RPMI7951 (cell line): Measurements from ENCODE around the gene ERAL1. TPM values are rescaled to one million over a fixed set of nuclear protein-coding genes. Genes with fewer than 3 reads are reported as not detected.
A peak's percentile ranks its signal among the peaks of the same experiment; 100 is the strongest.
"Not testable (repeated sequence)": the region's sequence is repeated elsewhere in the genome, so short reads cannot be mapped to it uniquely, and the experiment has no call there.

ENCODE experiments used
- DNase-seq: peaks from one replicate; pipeline ENCODE4 v3.0.0-alpha.2; 2012; ENCODE audit warnings: low read depth
- total RNA-seq: library from RNA; depleted of rRNA; stranded (reverse); fragments of >200 nt; shearing (Covaris generic); gene quantifications from 2 replicates; pipeline ENCODE4 v1.2.3, GENCODE V29; 2014; rRNA removed

The ERAL1 gene
- total RNA-seq, 1 experiment from 2014 or later = 29.8 TPM

DNA sequence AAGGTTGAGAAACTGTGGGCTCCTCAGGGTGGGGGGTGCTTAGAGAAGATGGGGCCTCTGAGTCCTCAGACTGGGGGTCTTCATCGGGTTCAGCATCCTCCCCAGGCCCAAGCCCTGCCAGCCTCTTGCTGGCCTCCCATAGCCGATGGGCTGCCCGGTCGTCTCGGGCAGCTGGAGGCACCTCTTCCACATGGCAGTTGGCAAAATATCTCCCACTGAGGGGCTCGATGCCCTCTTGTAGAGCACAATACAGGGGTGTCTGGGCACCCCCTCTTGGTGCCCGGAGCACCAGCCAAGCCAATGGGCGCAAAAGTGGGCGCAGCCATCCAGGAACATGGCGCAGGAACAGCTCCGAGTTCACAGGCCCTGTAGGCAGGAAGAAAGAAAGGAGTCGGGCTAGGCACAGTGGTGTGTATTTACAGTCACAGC lies 43.7 kb downstream of the ERAL1 start:
- DNase-seq = no peak

DNA sequence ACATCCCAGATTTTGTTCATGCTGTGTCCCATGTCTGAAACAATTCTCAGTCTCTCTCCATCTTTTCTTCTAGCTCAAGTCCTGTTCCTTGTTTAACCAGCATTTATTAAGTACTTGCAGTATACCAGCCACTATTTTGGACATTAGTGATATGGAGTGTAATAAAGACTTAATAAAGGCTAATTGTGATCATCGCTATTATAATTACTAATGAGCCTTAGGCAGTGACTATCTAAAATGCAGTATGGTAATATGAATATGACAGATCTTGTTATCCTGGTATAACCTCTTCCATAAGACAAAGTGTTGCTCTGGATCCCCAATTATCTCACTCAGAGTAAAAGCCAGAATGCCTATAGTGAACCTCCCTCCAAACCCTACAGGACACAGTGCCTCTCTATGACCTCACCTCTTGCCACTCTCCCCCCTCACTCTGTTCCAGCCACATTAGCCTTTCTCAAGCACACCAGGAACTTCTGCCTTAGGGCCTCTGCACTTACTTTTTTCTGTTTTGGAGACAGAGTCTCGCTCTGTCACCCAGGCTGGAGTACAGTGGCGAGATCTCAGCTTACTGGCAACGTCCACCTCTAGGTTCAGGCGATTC lies 44.5 kb downstream of the ERAL1 start:
- DNase-seq = no peak

DNA sequence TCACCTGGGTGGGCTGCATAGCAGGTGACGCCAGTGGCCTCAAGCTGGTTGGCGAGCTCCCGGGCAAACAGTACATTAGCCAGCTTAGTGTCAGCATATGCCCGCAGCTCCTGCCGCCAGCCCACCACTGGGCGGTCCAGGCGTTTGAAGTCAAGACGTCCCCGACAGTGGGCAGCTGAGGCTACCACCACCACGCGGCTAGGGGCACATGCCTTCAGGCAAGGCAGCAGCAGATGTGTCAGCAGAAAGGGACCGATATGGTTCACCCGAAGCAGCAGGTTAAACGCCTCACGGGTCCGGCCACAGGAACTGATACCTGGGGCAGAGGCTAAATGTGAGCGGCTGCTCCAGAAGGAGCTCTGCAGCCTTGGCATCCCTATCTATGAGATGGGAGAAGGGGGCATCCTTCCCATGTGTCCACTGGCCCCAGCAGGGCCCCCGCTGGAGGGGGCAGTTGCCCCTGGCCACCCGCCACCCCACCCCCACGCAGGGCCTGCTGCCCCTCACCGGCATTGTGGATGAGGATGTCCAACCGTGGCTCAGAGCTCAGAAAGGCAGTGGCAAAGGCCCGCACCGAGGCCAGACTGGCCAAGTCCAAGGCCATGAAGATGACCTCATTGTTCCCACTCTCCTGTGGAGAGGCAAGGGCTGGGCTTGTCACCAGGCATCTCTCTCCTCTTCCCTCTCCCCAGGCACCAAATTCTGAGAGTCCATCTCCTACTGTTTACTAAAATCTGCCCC lies 46.3 kb downstream of the ERAL1 start:
- no peak for DNase-seq

DNA sequence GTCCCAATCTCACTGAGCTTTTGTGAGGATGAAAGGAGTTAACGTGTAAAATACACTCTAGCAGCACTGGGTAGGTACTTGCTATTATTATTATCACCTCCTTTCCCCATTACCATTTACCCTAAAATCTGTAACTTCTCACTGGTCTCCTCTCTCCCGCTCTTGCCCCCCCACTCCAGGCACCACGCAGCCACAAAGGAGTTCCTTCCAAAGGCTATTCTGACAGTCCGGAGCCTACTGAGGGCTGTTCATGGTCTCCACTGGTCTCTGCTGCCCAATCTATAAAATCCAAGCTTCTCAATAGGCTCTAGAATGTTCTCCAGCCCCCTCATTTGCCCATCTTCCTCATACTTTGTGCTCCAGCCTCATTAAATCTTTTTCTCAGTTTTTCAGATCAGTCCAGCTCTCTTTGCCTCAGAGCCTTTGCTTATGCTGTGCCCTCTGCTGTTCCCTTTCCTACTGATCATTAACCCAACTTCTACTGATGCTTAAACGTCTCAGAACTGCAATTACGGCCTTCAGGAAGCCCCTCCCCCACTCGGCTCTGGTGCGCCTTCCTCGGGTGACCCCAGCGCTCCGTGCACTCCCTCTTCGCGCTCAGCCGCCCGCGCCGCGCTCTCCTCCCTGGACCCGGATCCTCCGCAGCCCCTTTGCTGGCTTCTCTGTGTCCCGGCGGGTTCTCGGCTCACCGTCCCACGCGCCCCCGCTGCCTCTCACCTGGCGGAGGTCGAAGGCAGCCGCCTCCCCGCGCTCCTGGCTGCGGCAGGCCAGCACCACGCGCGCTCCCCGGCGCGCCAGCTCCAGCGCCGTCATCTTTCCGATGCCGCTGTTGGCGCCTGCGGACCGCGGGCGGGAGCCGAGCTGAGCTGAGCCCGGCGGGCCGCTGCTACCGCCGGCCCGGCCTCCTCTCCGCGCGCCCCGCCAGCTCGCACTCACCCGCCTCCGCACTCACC lies 47.3 kb downstream of the ERAL1 start:
- peak; percentile 25 for DNase-seq

DNA sequence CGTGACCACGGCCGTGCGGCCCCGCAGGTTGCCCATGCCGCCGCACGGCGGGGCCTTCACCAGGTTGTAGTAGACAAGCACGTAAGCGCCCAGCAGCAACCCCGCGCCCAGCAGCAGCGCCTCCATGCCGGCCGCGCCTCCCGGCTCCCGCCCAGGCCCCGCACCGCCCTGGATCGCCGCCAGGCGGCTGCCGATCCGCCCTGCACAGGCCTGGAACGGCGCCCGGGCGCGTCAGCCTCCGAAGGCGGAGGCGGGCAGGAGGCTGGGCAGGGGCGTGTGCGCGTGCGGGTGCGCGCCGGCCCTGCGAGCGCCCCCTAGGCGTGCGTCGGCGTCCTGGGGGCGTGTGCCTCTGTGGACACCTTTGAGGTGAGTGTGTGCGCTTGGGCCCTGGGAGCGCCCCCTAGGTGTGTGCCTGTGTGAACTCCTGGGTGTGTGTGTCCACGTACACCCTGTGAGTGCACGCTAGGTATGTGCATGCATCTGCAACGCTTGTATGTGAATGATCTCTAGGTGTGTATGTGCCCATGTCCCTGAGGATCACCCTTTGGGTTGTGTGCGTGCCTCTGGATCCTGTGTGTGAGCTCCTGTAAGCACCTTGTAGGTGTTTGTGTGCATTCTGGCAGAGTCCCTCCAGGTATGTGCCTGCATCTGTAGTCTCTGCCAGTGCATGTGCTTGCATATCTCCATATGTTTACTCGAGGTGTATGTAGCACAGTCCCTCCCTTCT lies 48.2 kb downstream of the ERAL1 start, which contains the start of gene DHRS13:
TSS of gene DHRS13 (minus strand) at position 261 of the 727 bp plus-strand sequence. CDS start at position 126, 135 bp downstream.
- peak; percentile 81 for DNase-seq

DNA sequence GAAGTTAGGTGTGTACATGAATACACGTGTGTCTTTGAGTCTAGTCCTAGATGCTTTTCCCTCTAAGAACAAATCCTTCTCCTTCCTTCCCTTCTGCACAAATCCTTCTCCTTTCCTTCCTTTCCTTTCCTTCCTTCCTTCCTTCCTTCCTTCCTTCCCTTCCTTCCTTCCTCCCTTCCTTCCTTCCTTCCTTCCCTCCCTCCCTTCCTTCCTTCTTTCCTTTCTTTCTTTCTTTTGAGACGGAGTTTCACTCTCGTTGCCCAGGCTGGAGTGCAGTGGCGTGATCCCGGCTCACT lies 48.7 kb downstream of the ERAL1 start:
- DNase-seq = not testable (repeated sequence)

DNA sequence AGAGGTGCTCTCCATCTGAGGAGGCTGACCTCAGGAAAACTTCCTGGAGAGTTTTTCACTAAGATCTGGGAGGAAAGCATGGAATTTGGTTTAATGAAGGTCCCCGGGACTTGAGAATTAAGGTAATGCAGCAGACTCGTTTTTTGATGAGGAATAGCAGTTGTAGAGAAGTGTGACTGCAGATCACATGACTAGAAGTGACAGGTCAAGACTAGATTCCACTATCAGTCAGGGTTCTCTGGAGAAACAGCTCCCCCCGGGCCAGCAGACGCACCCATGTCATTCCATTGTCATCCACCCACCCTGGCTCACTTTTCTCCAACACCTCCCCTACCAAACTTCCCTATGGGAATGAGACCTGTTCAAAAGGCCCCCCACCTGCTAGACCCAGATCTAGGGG lies 50.0 kb downstream of the ERAL1 start:
- DNase-seq = no peak

DNA sequence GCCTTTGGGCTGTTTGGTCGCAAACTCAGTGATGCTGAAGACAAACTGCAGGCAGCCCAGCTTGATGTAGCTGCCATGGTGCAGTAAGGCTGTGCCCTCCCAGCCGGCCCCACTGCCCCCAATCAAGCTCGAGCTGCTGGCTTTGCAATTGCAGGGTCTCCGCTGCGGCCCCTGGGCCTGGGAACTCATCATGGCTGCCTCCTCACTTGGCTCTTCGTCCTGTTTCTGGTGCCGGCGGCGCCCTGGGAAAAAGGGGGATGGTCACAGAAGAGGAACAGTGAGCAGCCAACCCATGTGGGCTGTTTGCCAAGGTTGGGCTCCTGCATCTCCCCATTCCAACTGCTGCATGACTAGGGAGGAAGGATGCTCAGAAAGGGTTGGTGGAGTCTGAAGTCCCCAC lies 51.5 kb downstream of the ERAL1 start:
- DNase-seq = no peak

DNA sequence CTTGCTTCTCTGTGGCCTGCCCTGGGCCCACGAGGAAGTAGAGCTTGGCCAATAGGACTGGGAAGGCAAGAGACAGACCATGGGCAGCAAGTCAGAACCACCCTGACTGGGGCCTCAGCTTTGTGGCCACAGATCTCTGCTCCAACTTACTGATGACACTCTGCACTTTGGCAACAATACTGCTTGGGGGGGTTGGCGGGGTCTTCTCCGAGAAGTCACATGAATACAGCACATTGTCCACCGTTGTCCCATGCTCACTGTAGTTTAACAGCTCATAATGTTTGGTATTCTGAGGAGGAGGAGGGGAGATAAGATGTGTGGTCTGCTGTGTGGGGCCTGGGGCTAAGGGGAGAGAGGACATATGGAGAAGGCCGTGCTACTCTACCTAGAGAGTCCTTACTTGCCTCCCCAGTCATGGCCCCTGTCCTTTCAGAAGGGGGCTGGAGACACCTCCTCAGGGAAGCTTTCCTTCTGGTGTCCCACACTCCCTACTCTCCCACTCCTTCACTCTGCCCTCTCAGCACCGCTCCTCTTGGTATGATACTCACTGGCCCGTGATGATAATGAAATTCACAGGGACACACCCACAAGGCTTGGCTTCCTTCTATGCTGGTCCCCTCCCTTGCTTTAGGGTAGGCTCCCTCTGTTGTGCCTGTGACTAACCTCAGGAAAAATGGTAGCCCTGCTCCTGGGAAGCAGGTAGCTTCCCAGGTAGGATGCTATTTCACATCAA lies 52.1 kb downstream of the ERAL1 start:
- no peak for DNase-seq

DNA sequence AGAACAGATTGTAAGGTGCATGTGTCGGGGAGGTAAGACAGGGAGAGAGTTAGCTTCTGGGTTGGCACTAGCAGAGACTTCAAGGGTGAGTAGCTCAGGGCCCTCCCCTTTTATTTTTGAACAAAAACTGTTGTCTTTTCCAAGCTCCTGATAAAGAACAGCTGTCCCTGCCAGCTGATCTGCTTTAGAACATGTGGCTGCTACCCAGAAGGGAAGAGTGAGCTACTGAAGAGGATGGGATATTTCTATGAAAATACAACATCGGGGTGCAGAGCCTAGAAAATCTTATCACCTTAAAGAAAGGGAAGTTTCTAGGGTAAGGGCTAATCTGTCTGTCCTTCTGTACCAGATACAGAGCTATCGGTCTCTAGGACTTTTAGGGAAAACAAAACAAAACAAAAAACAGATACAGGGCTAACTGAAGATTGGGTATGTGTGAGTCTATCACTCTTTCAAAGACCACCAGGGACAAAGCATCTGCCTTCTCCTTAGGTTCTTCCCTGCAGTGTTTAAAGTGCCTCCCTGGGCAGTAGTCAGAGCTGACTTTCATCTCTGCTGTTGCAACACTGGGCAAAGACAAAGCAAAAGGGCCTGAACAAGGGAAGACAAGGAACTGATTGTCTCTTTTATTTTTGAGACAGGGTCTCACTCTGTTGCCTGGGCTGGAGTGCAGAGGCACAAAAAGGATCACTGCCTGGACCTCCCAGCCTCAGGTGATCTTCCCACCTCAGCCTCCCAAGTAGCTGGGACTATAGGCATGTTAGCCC lies 53.1 kb downstream of the ERAL1 start:
- no peak for DNase-seq

DNA sequence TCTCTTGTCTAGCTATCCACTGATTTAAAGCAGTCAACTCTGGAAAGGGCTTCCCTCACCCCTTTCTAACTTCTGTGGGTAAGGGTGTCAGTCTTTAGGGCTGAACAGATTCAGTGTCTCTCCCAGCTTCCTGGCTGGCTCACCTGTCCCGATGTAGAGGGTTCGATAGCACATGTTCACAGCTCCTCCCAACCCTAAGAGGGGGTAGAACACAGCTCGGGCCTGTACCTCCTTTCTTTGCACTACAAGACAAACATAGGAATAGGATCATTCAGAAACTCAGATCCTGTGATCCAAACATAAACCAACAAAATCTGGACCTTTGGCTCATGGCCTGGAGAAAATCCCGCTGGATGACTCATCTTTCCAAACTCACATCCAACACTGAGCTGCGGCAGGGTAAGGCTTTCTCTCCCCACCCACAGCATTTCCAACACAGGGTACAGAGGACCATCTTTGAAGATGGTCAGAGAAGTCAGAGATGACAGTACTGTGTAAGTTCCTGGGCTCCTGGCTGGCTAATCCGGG lies 53.9 kb downstream of the ERAL1 start:
- DNase-seq = peak; percentile 75

DNA sequence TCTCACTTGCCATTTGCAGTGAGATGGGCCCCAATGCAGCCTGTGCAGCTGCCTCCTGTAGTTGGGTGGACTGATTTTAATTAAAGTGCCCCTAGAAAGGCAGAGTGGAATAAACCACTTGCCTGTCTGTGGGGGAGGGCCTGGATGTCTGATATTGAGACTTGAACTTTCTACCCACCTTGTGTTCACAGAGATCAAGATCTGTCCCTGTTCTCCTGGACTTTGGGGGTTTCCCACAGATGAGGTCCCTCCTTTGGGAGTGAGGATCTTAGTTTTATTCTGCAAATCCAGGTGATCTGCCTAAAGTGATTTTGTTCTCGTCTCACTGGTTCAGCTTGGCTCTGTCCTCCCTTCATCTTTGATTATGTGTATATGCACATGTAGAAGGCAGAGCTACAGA lies 55.7 kb downstream of the ERAL1 start:
- no peak for DNase-seq

Other genes starting within 250 kb of the ERAL1 start
- gene RSKR, start 240.8 kb upstream of the ERAL1 start, total RNA-seq = 2.9 and 3.5 TPM in 2 replicates
- gene BLTP2, start 209.9 kb upstream of the ERAL1 start, total RNA-seq = 58.4 and 72.6 TPM in 2 replicates
- 71.9 and 76.1 TPM in 2 replicates for gene SDF2, start 193.1 kb upstream of the ERAL1 start, total RNA-seq
- gene SUPT6H, start 192.8 kb upstream of the ERAL1 start, total RNA-seq = 15.1 and 16.5 TPM in 2 replicates
- 1.1 and 1.3 TPM in 2 replicates for gene PROCA1, start 143.1 kb upstream of the ERAL1 start, total RNA-seq
- 176 and 202 TPM in 2 replicates for gene RAB34, start 137.1 kb upstream of the ERAL1 start, total RNA-seq
- gene RPL23A, start 135.0 kb upstream of the ERAL1 start, total RNA-seq = 632 and 764 TPM in 2 replicates
- gene TLCD1, start 128.8 kb upstream of the ERAL1 start, total RNA-seq = 3.2 and 8.7 TPM in 2 replicates
- 0.24 and 0.68 TPM in 2 replicates for gene NEK8, start 126.2 kb upstream of the ERAL1 start, total RNA-seq
- gene TRAF4, start 111.0 kb upstream of the ERAL1 start, total RNA-seq = 21.2 and 25.5 TPM in 2 replicates
- gene FAM222B, start 12.2 kb upstream of the ERAL1 start, total RNA-seq = 2.4 and 3.4 TPM in 2 replicates
- gene FLOT2, start 42.7 kb downstream of the ERAL1 start, total RNA-seq = 28.7 and 30.6 TPM in 2 replicates
- gene DHRS13, start 48.1 kb downstream of the ERAL1 start, total RNA-seq = 5.4 and 6.0 TPM in 2 replicates
- 9.2 and 18.0 TPM in 2 replicates for gene PHF12, start 96.5 kb downstream of the ERAL1 start, total RNA-seq
- not detected in 2 replicates for gene SEZ6, start 151.0 kb downstream of the ERAL1 start, total RNA-seq
- 10.0 and 11.7 TPM in 2 replicates for gene PIPOX, start 188.1 kb downstream of the ERAL1 start, total RNA-seq